Measurements from ENCODE around the gene CGRRF1. TPM values are rescaled to one million over a fixed set of nuclear protein-coding genes. Genes with fewer than 3 reads are reported as not detected.

The CGRRF1 gene
- total RNA-seq, 2 donors from 2014 or later: 17.1 to 25.7 TPM

- no peaks in the 10 kb centered on the region for H3K4me1 ChIP-seq (replicated peaks)
- DNase-seq (ENCODE audit: low spot score): no peak
- 98% methylated on average over 3 of the region's 3 CpGs for WGBS
- H3K27ac ChIP-seq: no peak overlapping the region
- TF ChIP-seq POLR2A (IDR thresholded peaks at IDR 0.05) (no peak), POLR2AphosphoS5 (IDR thresholded peaks at IDR 0.05) (no peak), CTCF (IDR thresholded peaks at IDR 0.05) (no peak)
- intact Hi-C loops (cut with DNase I): no loop called here
- no peak overlapping the region for H3K4me3 ChIP-seq
- no peaks in the 10 kb centered on the region for H3K9me3 ChIP-seq
- H3K36me3 ChIP-seq: no peaks in the 10 kb centered on the region
- H3K27me3 ChIP-seq (replicated peaks; ENCODE audit: insufficient read depth): no peaks in the 10 kb centered on the region
Observed at GRCh38 chr14:54547583-54547982, 37.9 kb downstream of the CGRRF1 start.

GRCh38 chr14:54548491-54548890, 38.8 kb downstream of the CGRRF1 start:
- DNase-seq (ENCODE audit: low spot score): no peak
- TF ChIP-seq POLR2AphosphoS5 (IDR thresholded peaks at IDR 0.05): no peak

GRCh38 chr14:54549862-54550261, 40.2 kb downstream of the CGRRF1 start:
- no peak for TF ChIP-seq POLR2AphosphoS5 (IDR thresholded peaks at IDR 0.05)
- TF ChIP-seq POLR2A (IDR thresholded peaks at IDR 0.05): no peak
- TF ChIP-seq CTCF (IDR thresholded peaks at IDR 0.05): no peak
- Histone ChIP-seq H3K27me3 (replicated peaks; ENCODE audit: insufficient read depth) (no peaks in the 10 kb centered on the region), H3K27ac (no peak overlapping the region), H3K9me3 (no peaks in the 10 kb centered on the region), H3K4me1 (replicated peaks) (no peaks in the 10 kb centered on the region), H3K4me3 (no peak overlapping the region), H3K36me3 (no peaks in the 10 kb centered on the region)
- WGBS: 92% methylated on average over 3 of the region's 3 CpGs
- intact Hi-C loops (cut with DNase I): no loop called here
- DNase-seq (ENCODE audit: low spot score): no peak

More at GRCh38 chr14:54548491-54548890, 38.8 kb downstream of the CGRRF1 start:
- intact Hi-C loops (cut with DNase I): no loop called here
- WGBS: 78% methylated on average over 5 of the region's 5 CpGs
- H3K27me3 ChIP-seq (replicated peaks; ENCODE audit: insufficient read depth): no peaks in the 10 kb centered on the region
- H3K4me3 ChIP-seq: no peak overlapping the region
- H3K27ac ChIP-seq: no peak overlapping the region
- H3K36me3 ChIP-seq: no peaks in the 10 kb centered on the region
- H3K4me1 ChIP-seq (replicated peaks): no peaks in the 10 kb centered on the region
- no peaks in the 10 kb centered on the region for H3K9me3 ChIP-seq

GRCh38 chr14:54550514-54550913, 40.8 kb downstream of the CGRRF1 start:
- no peak overlapping the region for H3K27ac ChIP-seq
- whole genome bisulfite sequencing: 76% methylated on average over 1 of the region's 1 CpG
- no peaks in the 10 kb centered on the region for H3K27me3 ChIP-seq (replicated peaks; ENCODE audit: insufficient read depth)
- no peaks in the 10 kb centered on the region for H3K9me3 ChIP-seq
- DNase-seq (ENCODE audit: low spot score): no peak
- H3K4me1 ChIP-seq (replicated peaks): no peaks in the 10 kb centered on the region
- no peak for TF ChIP-seq CTCF (IDR thresholded peaks at IDR 0.05)
- no peak for TF ChIP-seq POLR2A (IDR thresholded peaks at IDR 0.05)
- no peak for TF ChIP-seq POLR2AphosphoS5 (IDR thresholded peaks at IDR 0.05)
- intact Hi-C loops (cut with DNase I): no loop called here
- no peaks in the 10 kb centered on the region for H3K36me3 ChIP-seq
- no peak overlapping the region for H3K4me3 ChIP-seq

- no peak overlapping the region for H3K27ac ChIP-seq
- H3K36me3 ChIP-seq: no peaks in the 10 kb centered on the region
- 95% methylated on average over 2 of the region's 2 CpGs for WGBS
- DNase-seq (ENCODE audit: low spot score): no peak
- no peaks in the 10 kb centered on the region for H3K27me3 ChIP-seq (replicated peaks; ENCODE audit: insufficient read depth)
- TF ChIP-seq POLR2AphosphoS5 (IDR thresholded peaks at IDR 0.05) (no peak), CTCF (IDR thresholded peaks at IDR 0.05) (no peak), POLR2A (IDR thresholded peaks at IDR 0.05) (no peak)
- H3K9me3 ChIP-seq: no peaks in the 10 kb centered on the region
- H3K4me3 ChIP-seq: no peak overlapping the region
- H3K4me1 ChIP-seq (replicated peaks): no peaks in the 10 kb centered on the region
- intact Hi-C loops (cut with DNase I): no loop called here
Observed at GRCh38 chr14:54554401-54554800, 44.7 kb downstream of the CGRRF1 start.

Measured in prostate gland (tissue), 2 donors.